SK-N-SH (cell line): ENCODE measurements around the gene CPLX3. TPM values are rescaled to one million over a fixed set of nuclear protein-coding genes. Genes with fewer than 3 reads are reported as not detected.

Experiments used
- CTCF ChIA-PET: fragments of 300-600, 350-600 bp; formaldehyde crosslinking; extraction: SDS; loops from one replicate; lab custom pipeline; 2021; lab: Yijun Ruan, JAX
- POLR2A ChIA-PET: fragments of 350-600 bp; sonication (Branson Sonifier 250); formaldehyde crosslinking; extraction: SDS; loops from one replicate; lab custom pipeline; 2020; ENCODE audit warnings: antibody characterized with exemption, inconsistent platforms; lab: Yijun Ruan, JAX
- DNase-seq: peaks from one replicate; pipeline ENCODE4 v3.0.0; 2012
- H2AFZ ChIP-seq: fragments of 200-600 bp; sonication (generic); 2 replicates; pipeline ENCODE4 v1.8.1; 2016; ENCODE audit warnings: antibody characterized with exemption, mild to moderate bottlenecking, low read depth
- H3F3A ChIP-seq: fragments of 200-600 bp; sonication (generic); replicated peaks from 2 replicates; pipeline ENCODE3; 2016; ENCODE audit warnings: antibody characterized with exemption, mild to moderate bottlenecking; ENCODE audit not compliant: insufficient read depth
- H3K27ac ChIP-seq, 2 experiments: fragments of 200-500 bp in 1 of 2; fragments of 200-600 bp in 1 of 2; sonication (Bioruptor generic) in 1 of 2; sonication (generic), shearing (Covaris generic) in 1 of 2; 2 replicates each; pipeline versions ENCODE4 v1.5.1 to v1.6.1; 2014 to 2016; ENCODE audit warnings: low read depth in 2 of 2, inconsistent platforms in 1 of 2, low read length in 1 of 2, mild to moderate bottlenecking in 1 of 2, mixed read lengths in 1 of 2
- H3K27me3 ChIP-seq: fragments of 200-600 bp; sonication (generic), shearing (Covaris generic); 2 replicates; pipeline ENCODE4 v1.6.1; 2016; ENCODE audit warnings: mixed run types; ENCODE audit not compliant: insufficient read depth
- H3K36me3 ChIP-seq, 2 experiments: fragments of 200-500 bp in 1 of 2; fragments of 200-600 bp in 1 of 2; sonication (Bioruptor generic) in 1 of 2; sonication (generic) in 1 of 2; replicated peaks in 1 of 2; 2 replicates each; pipeline versions ENCODE3 to v1.5.1; 2014 to 2016; ENCODE audit warnings: low read length in 1 of 2, mild to moderate bottlenecking in 1 of 2; ENCODE audit not compliant: insufficient read depth in 2 of 2, control insufficient read depth in 1 of 2
- H3K4me1 ChIP-seq, 2 experiments: fragments of 200-500 bp in 1 of 2; fragments of 200-600 bp in 1 of 2; sonication (Bioruptor generic) in 1 of 2; sonication (generic), shearing (Covaris generic) in 1 of 2; 2 replicates each; pipeline versions ENCODE4 v1.5.1 to v1.6.1; 2014 to 2016; ENCODE audit warnings: low read depth in 1 of 2, low read length in 1 of 2, mixed run types in 1 of 2; ENCODE audit not compliant: insufficient read depth in 2 of 2, control insufficient read depth in 1 of 2
- H3K4me2 ChIP-seq: fragments of 200-600 bp; sonication (generic), shearing (Covaris generic); 2 replicates; pipeline ENCODE4 v1.6.1; 2017; ENCODE audit warnings: mixed run types
- H3K4me3 ChIP-seq, 2 experiments: fragments of 200-500 bp in 1 of 2; fragments of 200-600 bp in 1 of 2; sonication (Bioruptor generic) in 1 of 2; sonication (generic), shearing (Covaris generic) in 1 of 2; 2 replicates each; pipeline versions ENCODE4 v1.5.1 to v1.8.1; 2014 to 2016; ENCODE audit warnings: low read depth in 2 of 2, inconsistent platforms in 1 of 2, low read length in 1 of 2, mild to moderate bottlenecking in 1 of 2, mixed read lengths in 1 of 2, moderate library complexity in 1 of 2
- H3K79me2 ChIP-seq: fragments of 200-600 bp; sonication (generic); 2 replicates; pipeline ENCODE4 v1.8.1; 2017; ENCODE audit warnings: mild to moderate bottlenecking; ENCODE audit not compliant: insufficient read depth
- H3K9ac ChIP-seq: fragments of 200-600 bp; sonication (generic); 2 replicates; pipeline ENCODE4 v1.6.1; 2017; ENCODE audit warnings: mixed run types
- H3K9me2 ChIP-seq: fragments of 200-600 bp; sonication (generic); 2 replicates; pipeline ENCODE4 v1.6.1; 2017; ENCODE audit warnings: mixed run types
- H3K9me3 ChIP-seq: fragments of 200-600 bp; sonication (generic); 2 replicates; pipeline ENCODE4 v1.6.1; 2017; ENCODE audit warnings: mixed run types, mild to moderate bottlenecking, moderate library complexity
- H4K20me1 ChIP-seq: fragments of 200-600 bp; sonication (generic); 2 replicates; pipeline ENCODE4 v1.6.1; 2017; ENCODE audit warnings: mild to moderate bottlenecking, mixed run types; ENCODE audit not compliant: insufficient read depth
- ELF1 ChIP-seq: IDR thresholded peaks from 2 replicates; pipeline ENCODE4 v1.4.0; 2012
- EP300 ChIP-seq, 2 experiments: IDR thresholded peaks; 2 replicates each; pipeline versions ENCODE4 v1.4.0 to v1.6.1; 2012; ENCODE audit warnings: borderline replicate concordance in 1 of 2, low read depth in 1 of 2, low read length in 1 of 2
- GABPA ChIP-seq: IDR thresholded peaks from 2 replicates; pipeline ENCODE4 v1.4.0; 2012; ENCODE audit warnings: low read depth, mild to moderate bottlenecking
- IRF3 ChIP-seq: fragments of 150-350 bp; IDR thresholded peaks from 2 replicates; pipeline ENCODE4 v1.6.1; 2016; ENCODE audit warnings: mild to moderate bottlenecking, low read depth, low read length
- JUND ChIP-seq: IDR thresholded peaks from 2 replicates; pipeline ENCODE4 v1.4.0; 2012
- NFIC ChIP-seq: IDR thresholded peaks from 2 replicates; pipeline ENCODE4 v1.4.0; 2012; ENCODE audit warnings: borderline replicate concordance
- POLR2AphosphoS5 ChIP-seq: IDR thresholded peaks from 2 replicates; pipeline ENCODE4 v1.6.1; 2012; ENCODE audit warnings: low read depth, low read length
- RAD21 ChIP-seq: IDR thresholded peaks from 2 replicates; pipeline ENCODE4 v1.6.1; 2012; ENCODE audit warnings: mild to moderate bottlenecking, low read length
- REST ChIP-seq: IDR thresholded peaks from 2 replicates; pipeline ENCODE4 v1.6.1; 2012; ENCODE audit warnings: mild to moderate bottlenecking, low read depth, low read length, moderate library complexity
- RFX5 ChIP-seq: IDR thresholded peaks from 2 replicates; pipeline ENCODE4 v1.6.1; 2012; ENCODE audit warnings: mild to moderate bottlenecking, improper control_type of control experiment, low read length
- SIN3A ChIP-seq: IDR thresholded peaks from 2 replicates; pipeline ENCODE4 v1.6.1; 2012; ENCODE audit warnings: low read depth, mild to moderate bottlenecking, low read length, moderate library complexity, borderline replicate concordance
- TAF1 ChIP-seq: IDR thresholded peaks from 2 replicates; pipeline ENCODE4 v1.6.1; 2012; ENCODE audit warnings: low read depth, mild to moderate bottlenecking, low read length, moderate library complexity, borderline replicate concordance
- TCF12 ChIP-seq: IDR thresholded peaks from 2 replicates; pipeline ENCODE4 v1.4.0; 2012
- YY1 ChIP-seq: IDR thresholded peaks from 2 replicates; pipeline ENCODE4 v1.4.0; 2012; ENCODE audit warnings: low read depth, mild to moderate bottlenecking
- ZBTB33 ChIP-seq: IDR thresholded peaks from 2 replicates; pipeline ENCODE4 v1.4.0; 2012; ENCODE audit warnings: low read depth, borderline replicate concordance
- WGBS: methylation state at CpG from one replicate; pipeline ENCODE4 v1.1.6; 2017; ENCODE audit warnings: low lambda C conversion rate; 5-methylcytosine and 5-hydroxymethylcytosine counted together
- polyA plus RNA-seq, 3 experiments: library from polyadenylated mRNA; depleted of rRNA; stranded (reverse); fragments of >200 nt; gene quantifications; 2 replicates each; pipeline ENCODE4 v1.2.3, GENCODE V29; 2012

CPLX3 gene
- polyA plus RNA-seq, 1 of the 3 experiments (the other 2 are of a cell fraction), result not detected

- TF ChIP-seq GABPA (no peak), EP300 (IDR thresholded peaks at IDR 0.05; ENCODE audit: borderline replicate concordance in 1 of 2, low read depth in 1 of 2, low read length in 1 of 2) (no peak), NFIC (no peak), RAD21 (no peak), TAF1 (no peak), POLR2AphosphoS5 (no peak)
Observed at GRCh38 chr15:74822233-74822632, 4.2 kb upstream of the CPLX3 start (continued).

GRCh38 chr15:74823324-74823723 lies 3.1 kb upstream of the CPLX3 start:
- H3K4me3 ChIP-seq, result no peak overlapping the region
- no peak overlapping the region for H3K9ac ChIP-seq
- CTCF ChIA-PET, result interaction anchor here (0.5 to 3.8 kb wide), 9 partner anchors 13 to 191 kb away, joined by 3 to 12 read pairs (median 3); partner anchors contain the start of gene CSK
- H3K9me3 ChIP-seq, result no peaks in the 10 kb centered on the region
- no peak for TF ChIP-seq JUND
- no peak for TF ChIP-seq TCF12
- no peak for TF ChIP-seq TAF1
- no peaks in the 10 kb centered on the region for H3K79me2 ChIP-seq
- H3K4me1 ChIP-seq, result peaks cover 0 to 19% of the 10 kb centered on the region in 2 experiments; a peak in 1 of 4 replicates
- H3K36me3 ChIP-seq, result no peaks in the 10 kb centered on the region
- no peaks in the 10 kb centered on the region for H3F3A ChIP-seq
- POLR2A ChIA-PET, result no interaction called here
- no peak overlapping the region for H3K4me2 ChIP-seq
- H3K27ac ChIP-seq, result no peak overlapping the region
- H2AFZ ChIP-seq, result no peak overlapping the region
- no peaks in the 10 kb centered on the region for H3K9me2 ChIP-seq
- 64% methylated on average over 6 of the region's 6 CpGs for WGBS
- peaks cover 24% of the 10 kb centered on the region; the same call in 1 of the 2 replicates for H3K27me3 ChIP-seq
- no peaks in the 10 kb centered on the region for H4K20me1 ChIP-seq
- no peak for DNase-seq

GRCh38 chr15:74824976-74825375 lies 1.5 kb upstream of the CPLX3 start:
- no peak overlapping the region for H3K9ac ChIP-seq
- TF ChIP-seq IRF3 (no peak), YY1 (no peak), ZBTB33 (no peak), TCF12 (no peak), JUND (no peak), REST (no peak), SIN3A (no peak), RFX5 (no peak), ELF1 (no peak), GABPA (no peak)
- peaks cover 24% of the 10 kb centered on the region; the same call in 1 of the 2 replicates for H3K27me3 ChIP-seq
- H3K79me2 ChIP-seq, result no peaks in the 10 kb centered on the region
- DNase-seq, result no peak
- H4K20me1 ChIP-seq, result no peaks in the 10 kb centered on the region
- H3K4me1 ChIP-seq, result peaks cover 0 to 19% of the 10 kb centered on the region in 2 experiments; a peak in 1 of 4 replicates
- no peak overlapping the region for H3K4me3 ChIP-seq
- H3F3A ChIP-seq, result no peaks in the 10 kb centered on the region
- H3K27ac ChIP-seq, result no peak overlapping the region
- no peaks in the 10 kb centered on the region for H3K9me2 ChIP-seq
- H3K36me3 ChIP-seq, result no peaks in the 10 kb centered on the region
- H3K9me3 ChIP-seq, result no peaks in the 10 kb centered on the region
- no peak overlapping the region for H2AFZ ChIP-seq
- CTCF ChIA-PET, result interaction anchor here (1.0 to 10.2 kb wide), 7 partner anchors 8 to 126 kb away, joined by 4 to 82 read pairs (median 7); partner anchors contain the start of gene CSK
- 36% methylated on average over 7 of the region's 7 CpGs for WGBS
- no peak overlapping the region for H3K4me2 ChIP-seq
- POLR2A ChIA-PET, result no interaction called here
